Activated CD8-positive, alpha-beta memory T cell treated with anti-CD3 and anti-CD28 coated beads for 48 hours (primary cell): ENCODE results near the gene NSUN4.

Experiments
- DNase-seq, 3 experiments: peaks; one replicate each; pipeline ENCODE4 v3.0.0-alpha.2; 2020; ENCODE audit warnings: low read depth in 2 of 3, low spot score in 2 of 3

NSUN4 gene

DNA sequence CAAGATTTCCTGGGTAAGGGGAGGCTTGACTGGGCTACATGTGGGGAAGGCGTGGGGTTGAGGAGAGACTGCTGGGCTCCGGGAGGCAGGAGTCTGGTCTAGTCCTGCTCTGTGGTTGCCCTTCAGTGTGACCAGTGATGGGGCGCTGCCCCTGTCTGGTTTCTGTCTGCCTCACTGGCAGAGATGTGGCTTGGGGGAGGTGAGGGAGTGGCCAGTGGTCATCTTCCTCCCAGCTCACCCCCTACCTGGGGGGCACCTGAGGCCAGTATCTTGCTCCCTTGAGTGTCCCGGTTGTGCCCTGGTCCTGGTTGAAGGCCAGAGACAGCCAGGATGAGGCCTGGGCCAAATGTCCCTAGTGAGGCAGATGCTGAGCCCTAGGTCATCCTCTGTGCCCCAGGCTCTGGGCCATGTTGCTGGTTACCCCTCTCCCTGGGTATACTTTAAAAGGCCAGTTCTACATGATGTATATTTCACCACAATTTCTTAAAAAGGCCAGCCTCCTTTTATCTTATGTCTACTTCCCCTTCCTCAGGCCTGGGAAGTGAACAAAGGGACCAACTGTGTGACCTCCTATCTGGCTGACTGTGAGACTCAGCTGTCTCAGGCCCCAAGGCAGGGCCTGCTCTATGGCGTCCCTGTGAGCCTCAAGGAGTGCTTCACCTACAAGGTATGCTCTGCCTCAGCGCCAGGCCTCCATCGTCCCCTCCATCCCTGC is 64.0 kb downstream of the NSUN4 start:
- no peak for DNase-seq

DNA sequence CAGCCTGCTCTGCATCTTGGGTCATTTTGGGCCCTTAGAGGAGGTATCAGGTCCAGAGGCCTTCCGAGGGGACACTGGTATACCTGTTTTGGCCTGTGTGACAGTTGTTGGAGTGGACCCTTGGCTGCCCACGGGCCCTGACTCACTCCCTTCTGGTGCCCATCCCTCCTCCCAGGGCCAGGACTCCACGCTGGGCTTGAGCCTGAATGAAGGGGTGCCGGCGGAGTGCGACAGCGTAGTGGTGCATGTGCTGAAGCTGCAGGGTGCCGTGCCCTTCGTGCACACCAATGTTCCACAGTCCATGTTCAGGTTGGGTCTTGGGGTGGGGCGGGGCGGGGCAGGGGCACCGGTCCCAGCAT is 64.6 kb downstream of the NSUN4 start:
- DNase-seq: no peak

DNA sequence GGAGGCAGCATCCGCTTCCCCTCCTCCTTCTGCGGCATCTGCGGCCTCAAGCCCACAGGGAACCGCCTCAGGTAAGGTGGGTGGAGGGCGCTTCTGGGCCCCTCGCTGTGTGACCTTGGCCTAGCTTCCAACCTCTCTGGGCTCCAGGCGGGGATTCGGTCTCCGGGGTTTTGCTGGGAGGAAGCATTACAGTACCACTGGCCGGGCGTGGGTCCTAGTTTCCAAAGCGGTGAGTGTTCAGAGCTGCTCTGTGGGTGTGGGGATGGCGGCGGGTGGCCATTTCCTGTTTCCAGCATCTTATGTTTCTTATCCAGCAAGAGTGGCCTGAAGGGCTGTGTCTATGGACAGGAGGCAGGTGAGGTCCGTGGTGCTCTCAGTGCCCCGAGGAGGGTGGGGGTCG is 65.1 kb downstream of the NSUN4 start:
- DNase-seq: no peak

DNA sequence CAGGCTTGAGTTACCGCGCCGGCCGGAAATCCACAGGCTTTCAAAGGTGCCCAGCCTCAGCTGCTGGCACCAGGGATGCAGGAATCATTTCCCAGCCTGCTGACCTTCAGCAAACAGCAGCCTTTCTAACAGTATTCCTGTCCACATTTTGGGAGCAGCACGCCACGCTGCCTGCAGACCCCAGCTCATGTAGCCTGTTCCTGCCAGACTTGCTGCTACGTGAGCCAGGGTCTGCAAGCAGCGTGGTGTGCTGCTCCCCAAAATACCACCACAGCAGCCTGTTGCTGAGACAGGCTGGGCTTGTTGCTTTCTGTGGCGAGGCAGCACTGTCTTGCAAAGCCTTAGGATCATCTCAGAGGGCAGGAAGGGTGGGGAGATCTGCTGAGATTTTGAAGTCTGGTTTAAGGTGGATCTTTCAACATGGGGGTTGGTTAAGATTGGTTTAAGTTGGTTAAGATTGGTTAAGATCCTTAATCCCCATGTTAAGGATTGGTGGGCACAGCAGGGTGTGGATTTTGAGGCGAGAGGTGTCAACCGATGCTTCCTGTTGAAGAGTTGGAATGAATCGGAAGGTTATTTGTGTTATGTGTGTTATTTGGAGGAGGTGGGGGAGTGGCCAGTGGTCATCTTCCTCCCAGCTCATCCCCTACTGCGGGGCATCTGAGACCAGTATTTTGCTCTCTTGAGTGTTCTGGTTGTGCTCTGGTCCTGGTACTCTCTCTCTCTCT is 66.4 kb downstream of the NSUN4 start:
- DNase-seq: no peak

DNA sequence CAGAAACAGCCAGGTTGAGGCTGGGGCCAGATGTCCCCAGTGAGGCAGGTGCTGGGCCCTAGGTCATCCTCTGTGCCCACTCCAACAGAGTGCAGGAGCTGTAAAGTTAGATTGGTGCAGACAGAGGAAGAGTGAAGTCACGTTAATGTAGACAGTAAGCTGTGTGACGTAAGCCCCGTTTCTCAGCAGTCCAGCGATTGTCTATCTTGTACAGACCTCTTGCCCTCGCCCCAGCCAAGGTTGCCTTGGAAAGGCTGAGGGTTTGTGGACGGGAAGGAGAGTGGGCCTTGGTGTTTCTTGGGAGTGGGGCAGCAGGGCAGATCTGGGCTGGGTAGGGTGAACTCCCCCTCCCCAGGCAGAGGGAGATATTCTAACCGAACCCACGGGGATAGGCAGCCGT is 67.0 kb downstream of the NSUN4 start:
- no peak for DNase-seq

DNA sequence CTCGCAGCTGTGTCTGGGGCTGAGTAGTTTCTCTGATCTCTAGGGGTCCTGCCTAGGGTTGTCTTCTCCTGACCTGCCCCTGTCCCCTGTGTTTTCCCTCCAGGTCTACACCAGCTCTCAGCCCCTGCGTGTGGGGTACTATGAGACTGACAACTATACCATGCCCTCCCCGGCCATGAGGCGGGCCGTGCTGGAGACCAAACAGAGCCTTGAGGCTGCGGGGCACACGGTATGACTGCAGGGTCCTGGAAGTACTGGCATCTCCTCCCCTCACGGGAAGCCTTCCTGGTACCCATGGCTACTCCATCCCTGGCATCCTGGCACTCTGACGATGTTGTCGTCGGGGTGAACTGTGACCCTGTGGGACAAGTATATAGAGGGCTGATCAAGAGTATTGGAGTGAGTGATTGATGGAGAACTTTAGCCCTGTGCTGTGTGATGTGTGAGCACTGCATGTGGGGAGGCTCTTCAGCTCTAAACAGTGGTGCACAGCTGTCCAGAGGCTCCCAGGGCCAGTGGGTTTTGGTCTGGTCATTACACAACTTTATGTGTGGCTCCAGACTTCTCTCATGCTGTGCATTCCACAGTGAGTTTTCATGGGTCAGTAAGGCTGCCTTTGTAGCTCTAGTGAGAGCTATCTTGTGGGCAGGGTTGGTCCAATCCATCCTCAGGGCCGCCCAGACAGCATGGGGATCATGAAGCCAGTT is 67.9 kb downstream of the NSUN4 start:
- no peak for DNase-seq

DNA sequence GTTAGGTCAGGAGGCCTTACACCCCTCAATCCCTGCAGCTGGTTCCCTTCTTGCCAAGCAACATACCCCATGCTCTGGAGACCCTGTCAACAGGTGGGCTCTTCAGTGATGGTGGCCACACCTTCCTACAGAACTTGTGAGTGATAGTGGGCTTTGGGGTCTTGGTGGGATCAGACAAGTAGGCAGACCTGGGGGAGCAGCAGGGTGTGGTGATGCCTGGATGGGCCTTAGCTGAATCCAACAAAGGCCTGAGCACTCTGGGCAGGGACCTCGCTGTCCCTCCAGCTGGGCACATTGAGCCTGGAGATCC is 68.4 kb downstream of the NSUN4 start:
- DNase-seq: no peak

DNA sequence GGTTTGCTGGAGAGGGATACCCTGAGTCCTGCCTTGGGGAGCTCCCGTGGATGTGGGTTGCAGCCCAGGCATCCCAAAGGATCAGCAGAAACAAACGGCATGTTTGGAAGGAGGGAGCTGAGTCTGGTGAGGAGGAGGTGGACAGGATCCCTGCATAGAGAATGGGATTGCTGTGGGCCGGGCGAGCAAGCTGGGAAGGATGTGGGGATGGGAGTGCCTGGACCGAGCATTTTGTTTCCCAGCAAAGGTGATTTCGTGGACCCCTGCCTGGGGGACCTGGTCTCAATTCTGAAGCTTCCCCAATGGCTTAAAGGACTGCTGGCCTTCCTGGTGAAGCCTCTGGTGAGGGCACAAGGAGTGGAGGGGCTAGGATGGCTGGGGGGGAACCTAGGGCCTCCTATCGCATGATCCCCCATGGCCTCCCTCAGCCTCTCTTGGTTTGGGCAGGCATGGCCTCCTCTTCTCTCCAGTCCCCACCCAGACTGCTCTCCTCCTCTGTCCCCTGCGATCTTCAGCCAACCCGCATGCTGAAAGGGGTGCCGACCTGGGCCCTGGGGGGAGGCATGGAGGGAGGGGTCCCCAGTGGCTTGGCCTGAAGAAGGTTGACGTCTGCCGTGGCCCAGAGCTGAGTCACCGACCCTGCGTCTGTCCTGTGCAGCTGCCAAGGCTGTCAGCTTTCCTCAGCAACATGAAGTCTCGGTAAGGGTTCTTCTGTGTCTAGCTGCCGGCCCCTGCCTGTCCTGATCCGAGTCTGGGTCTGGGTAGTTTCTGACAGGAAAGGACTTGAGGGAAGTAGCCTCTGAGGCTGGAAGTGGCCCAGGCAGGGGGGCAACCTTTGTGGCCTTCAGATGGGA is 69.8 kb downstream of the NSUN4 start:
- no peak for DNase-seq

DNA sequence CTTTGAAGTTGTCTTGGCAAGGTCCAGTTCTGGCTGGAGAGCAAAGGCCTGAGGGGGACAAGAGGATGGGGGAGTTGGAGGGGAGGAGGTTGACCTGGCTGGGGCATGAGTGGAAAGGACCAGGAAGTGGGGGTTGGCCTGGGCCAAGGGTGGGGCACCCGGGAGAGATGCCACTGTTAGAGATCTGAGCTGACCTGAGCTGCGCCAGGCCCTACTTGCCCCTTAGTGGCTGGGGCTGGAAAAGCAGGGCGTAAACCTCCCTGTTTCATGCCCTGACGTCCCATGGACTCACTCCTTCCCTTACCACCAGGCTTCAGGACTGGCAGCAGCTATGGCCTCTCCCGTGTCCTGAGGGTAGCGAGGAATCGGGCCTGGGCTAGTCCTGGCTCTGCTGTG is 70.4 kb downstream of the NSUN4 start:
- no peak for DNase-seq
